ENCODE results near the gene DDX24. TPM values are rescaled to one million over a fixed set of nuclear protein-coding genes. Genes with fewer than 3 reads are reported as not detected.
A peak's percentile ranks its signal among the peaks of the same experiment; 100 is the strongest.

Gene DDX24
- total RNA-seq, 1 donor, result 130 TPM

DNA sequence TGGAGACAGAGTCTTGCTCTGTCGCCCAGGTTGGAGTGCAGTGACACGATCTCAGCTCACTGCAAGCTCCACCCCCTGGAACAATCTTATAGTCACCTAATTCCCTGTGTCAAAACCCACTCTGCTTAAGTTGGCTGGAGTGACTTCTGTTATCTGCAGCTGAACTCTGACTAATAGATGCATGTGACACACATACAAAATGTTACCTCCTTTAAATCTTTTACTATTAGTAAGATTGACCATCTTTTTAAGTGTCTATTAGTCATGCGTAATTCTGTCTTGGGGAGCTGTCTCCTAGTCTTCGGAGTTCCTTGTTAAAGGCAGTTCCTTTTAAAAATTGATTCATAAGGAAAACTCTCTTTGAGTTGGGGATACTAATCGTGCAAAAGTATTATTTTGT, 7.5 kb upstream of the DDX24 start:
- DNase-seq (ENCODE audit: low read depth), result peak; percentile 56
- TF ChIP-seq, protein P1, sequence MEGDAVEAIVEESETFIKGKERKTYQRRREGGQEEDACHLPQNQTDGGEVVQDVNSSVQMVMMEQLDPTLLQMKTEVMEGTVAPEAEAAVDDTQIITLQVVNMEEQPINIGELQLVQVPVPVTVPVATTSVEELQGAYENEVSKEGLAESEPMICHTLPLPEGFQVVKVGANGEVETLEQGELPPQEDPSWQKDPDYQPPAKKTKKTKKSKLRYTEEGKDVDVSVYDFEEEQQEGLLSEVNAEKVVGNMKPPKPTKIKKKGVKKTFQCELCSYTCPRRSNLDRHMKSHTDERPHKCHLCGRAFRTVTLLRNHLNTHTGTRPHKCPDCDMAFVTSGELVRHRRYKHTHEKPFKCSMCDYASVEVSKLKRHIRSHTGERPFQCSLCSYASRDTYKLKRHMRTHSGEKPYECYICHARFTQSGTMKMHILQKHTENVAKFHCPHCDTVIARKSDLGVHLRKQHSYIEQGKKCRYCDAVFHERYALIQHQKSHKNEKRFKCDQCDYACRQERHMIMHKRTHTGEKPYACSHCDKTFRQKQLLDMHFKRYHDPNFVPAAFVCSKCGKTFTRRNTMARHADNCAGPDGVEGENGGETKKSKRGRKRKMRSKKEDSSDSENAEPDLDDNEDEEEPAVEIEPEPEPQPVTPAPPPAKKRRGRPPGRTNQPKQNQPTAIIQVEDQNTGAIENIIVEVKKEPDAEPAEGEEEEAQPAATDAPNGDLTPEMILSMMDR (IDR thresholded peaks at IDR 0.05; ENCODE audit: insufficient read depth, low read length), result no peak
- no peak overlapping the region for H3K4me3 ChIP-seq (ENCODE audit: low read depth, low read length)

DNA sequence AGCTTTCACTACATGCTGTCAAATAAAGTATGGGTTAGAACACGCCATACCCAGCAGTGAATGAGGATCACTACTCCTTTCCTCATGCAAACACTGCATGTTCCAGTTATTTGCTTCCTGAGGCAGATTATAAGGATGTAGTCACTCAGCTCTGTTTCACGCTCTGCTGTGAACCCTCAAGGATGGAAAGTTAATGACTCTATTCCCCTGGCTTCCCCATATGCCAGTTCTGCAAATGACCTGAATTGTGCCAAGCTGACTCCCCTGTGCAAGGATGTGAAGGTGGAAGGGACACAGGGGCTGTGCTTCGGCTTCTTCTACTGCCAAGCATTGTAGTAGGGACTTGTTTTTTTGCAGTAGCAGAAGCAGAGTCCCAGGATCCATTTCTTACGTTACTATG, 6.9 kb upstream of the DDX24 start:
- DNase-seq (ENCODE audit: low read depth), result no peak
- H3K4me3 ChIP-seq (ENCODE audit: low read depth, low read length), result no peak overlapping the region
- TF ChIP-seq, protein P1 (IDR thresholded peaks at IDR 0.05; ENCODE audit: insufficient read depth, low read length), result no peak

DNA sequence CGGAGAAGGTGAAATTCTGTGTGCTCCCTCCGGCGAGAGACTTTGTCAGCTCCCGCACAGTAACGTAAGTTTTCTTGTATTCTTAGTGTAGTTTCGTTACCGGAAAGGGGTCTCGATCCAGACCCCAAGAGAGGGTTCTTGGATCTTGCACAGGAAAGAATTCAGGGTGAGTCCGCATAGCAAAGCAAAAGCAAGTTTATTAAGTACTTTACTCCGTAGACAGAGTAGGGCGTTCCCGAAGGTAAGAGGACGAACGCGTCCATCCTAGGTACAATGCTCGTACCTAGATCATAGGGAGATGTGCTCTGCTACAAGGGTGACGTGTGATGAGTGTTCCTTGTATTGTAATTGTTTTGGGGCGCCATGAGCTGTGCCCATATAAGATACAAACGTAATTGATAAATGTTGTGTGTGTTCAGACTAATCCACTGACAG, 401 bp upstream of the DDX24 start:
- TF ChIP-seq, protein P1 (IDR thresholded peaks at IDR 0.05; ENCODE audit: insufficient read depth, low read length), result no peak
- DNase-seq (ENCODE audit: low read depth), result no peak
- peak overlapping the region; percentile 92 for H3K4me3 ChIP-seq (ENCODE audit: low read depth, low read length)

DNA sequence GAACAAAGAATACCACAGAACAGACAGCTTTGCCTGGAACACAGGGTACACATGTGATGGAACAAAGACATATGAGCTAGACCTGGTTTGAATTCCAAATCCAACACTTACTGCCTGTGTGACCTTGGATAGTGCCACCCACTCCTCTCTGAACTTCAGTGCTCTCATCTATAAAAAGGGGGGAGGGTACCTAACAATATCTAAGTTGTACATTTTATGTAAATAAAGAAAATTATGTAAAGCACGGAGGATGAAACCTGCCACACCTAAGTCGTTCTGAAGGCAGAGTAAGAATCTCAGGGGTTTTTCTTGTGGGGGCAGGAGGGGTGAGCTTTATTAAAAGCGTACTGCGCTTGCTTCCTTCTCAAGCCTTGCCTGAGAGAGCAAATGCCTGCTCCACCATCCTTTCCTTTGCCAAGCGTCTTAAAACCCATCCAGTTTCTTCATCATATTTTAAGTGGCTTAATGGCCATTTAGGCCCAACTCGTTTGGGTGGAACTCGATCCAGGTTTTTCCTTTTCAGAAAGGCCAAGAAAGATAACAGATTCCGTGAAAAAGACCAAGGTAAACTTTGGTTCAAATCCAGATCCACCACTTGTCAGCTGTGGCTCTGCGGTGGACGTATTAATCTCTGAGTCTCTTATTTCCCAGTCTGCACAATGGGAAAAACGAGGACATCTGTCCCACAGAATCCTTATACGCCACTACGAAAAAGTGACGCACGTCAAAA, 946 bp downstream of the DDX24 start:
- peak overlapping the region; percentile 92 for H3K4me3 ChIP-seq (ENCODE audit: low read depth, low read length)
- peak; percentile 32 for DNase-seq (ENCODE audit: low read depth)

DNA sequence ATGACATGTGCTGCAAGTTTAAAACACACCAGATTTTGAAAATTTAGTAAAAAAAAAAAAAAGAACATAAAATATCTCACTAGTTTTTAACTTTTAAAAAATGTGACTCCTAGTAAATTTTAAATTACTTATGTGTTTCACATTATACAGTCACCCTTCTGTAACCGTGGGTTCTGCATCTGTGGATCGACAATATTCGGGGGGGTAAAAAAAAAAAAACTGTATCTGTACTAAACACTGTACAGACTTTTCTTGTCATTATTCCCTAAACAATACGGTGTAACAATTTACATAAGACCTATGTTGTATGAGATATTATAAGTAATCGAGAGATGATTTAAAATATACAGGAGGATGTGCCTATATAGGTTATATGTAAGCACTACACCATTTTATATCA, 3.2 kb downstream of the DDX24 start:
- no peak overlapping the region for H3K4me3 ChIP-seq (ENCODE audit: low read depth, low read length)
- TF ChIP-seq, protein P1 (IDR thresholded peaks at IDR 0.05; ENCODE audit: insufficient read depth, low read length), result no peak
- DNase-seq (ENCODE audit: low read depth), result no peak

More for the DNA sequence above, 946 bp downstream of the DDX24 start:
- TF ChIP-seq, protein P1 (IDR thresholded peaks at IDR 0.05; ENCODE audit: insufficient read depth, low read length), result no peak

DNA sequence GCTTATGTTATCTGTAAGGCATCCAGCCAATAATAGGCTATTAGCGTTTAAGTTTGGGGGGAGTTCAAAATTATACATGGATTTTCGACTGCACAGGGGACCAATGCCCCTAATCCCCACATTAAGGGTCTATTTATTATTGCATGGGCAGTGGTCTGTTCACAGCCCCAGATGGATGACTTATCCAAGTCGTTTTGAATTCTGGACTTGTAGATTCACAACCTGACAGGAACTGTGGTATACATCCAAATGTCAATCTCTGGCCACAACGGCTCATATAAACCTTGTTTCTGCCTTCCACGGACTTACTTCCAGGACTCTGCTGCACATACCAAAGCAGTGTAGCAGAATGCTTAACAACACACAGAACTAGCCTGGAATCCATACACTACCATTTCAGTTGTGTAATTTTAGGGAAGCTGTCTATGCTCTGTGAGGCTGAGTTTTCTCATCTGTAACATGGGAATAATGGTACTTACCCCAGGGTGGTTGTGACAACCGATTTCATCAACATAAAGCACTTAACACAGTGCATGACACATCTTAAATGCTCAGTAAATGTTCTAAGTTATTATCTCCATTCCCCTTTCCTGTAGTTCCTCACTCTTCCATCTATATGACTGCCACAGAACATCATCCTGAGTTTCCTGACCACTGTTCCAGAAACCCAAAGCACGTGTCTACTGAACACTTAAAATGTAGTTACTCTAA, 3.7 kb downstream of the DDX24 start:
- H3K4me3 ChIP-seq (ENCODE audit: low read depth, low read length), result peak overlapping the region; percentile 36
- DNase-seq (ENCODE audit: low read depth), result no peak
- TF ChIP-seq, protein P1 (IDR thresholded peaks at IDR 0.05; ENCODE audit: insufficient read depth, low read length), result no peak

Measured in fibroblast of the aortic adventitia (primary cell).